Measurements from ENCODE around the gene WNT16.

DNA sequence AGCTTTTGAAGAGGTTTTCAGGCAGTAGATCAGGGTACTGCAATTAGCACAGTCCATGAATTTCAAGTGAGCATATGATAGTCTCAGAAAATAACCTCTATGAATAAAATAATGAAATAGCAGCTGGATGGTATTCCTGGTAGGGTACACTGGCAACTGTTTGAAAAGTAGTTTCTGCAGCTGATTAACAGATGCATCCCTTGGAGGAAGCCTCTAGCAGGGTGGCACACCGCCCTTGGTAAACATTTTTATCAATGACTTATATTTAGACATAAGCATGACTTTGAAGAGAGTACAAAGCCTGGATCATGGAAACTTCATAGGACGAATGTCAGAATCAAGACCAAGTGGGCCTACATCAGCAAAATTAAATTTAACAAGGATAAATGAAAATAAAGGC is 26.8 kb downstream of the WNT16 start:
- TF ChIP-seq POLR2AphosphoS5 (IDR thresholded peaks at IDR 0.05; ENCODE audit: borderline replicate concordance, low read depth, low read length) (no peak), EZH2 (IDR thresholded peaks at IDR 0.05) (no peak)
